ENCODE data around the gene TRAPPC10.

The TRAPPC10 gene

DNA sequence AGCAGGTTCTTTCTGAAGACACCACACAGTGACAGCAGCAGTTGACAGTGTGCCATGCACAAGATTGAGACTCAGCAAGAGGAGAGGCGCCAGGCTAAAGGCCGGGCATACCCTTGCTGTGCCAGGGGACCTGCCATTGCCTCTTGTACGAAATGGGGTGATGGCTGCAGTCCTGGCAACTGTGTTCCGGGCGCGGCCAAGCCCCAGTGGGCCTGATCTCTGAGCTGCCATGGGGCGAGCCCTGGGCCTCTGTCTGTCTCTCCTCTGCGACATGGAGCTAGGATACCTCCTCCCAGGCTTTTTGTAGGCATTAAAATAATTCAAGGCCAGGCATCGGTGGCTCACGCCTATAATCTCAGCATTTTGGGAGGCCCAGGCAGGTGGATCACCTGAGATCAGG lies 9.6 kb upstream of the TRAPPC10 start:
- no peak overlapping the region for H3K4me3 ChIP-seq (ENCODE audit: low read length)
- no peak for TF ChIP-seq ZNF274 (IDR thresholded peaks at IDR 0.05; ENCODE audit: low read depth, low read length)

DNA sequence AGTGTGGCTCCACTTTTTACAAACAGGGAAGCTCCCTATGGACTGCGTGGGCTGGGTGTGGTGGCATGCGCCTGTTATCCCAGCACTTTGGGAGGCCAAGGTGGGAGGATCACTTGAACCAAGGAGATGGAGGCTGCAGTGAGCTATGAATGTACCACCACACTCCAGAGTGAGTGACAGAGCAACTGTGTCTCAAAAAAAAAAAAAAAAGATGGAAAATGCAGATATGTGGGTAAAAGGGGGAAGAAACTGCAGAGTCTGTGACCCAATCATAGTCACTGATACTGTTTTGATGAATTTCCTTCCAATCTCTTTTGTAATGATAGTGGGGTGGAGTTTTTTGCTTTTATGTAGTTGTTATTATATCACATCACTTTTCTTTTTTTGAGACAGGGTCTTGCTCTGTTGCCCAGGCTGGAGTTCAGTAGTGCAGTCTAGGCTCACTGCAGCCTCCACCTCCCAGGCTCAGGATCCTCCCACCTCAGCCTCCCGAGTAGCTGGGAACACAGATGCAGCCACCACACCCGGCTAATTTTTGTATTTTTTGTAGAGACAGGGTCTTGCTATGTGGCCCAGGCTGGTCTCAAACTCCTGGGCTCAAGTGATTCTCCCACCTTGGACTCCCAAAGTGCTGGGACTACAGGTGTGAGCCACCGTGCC lies 8.7 kb upstream of the TRAPPC10 start:
- no peak for TF ChIP-seq ZNF274 (IDR thresholded peaks at IDR 0.05; ENCODE audit: low read depth, low read length)
- H3K4me3 ChIP-seq (ENCODE audit: low read length) = no peak overlapping the region

- H3K4me3 ChIP-seq (ENCODE audit: low read length) = no peak overlapping the region
- no peak for TF ChIP-seq ZNF274 (IDR thresholded peaks at IDR 0.05; ENCODE audit: low read depth, low read length)
These were observed 7.0 kb upstream of the TRAPPC10 start for GRCh38 chr21:44005071-44005470.

DNA sequence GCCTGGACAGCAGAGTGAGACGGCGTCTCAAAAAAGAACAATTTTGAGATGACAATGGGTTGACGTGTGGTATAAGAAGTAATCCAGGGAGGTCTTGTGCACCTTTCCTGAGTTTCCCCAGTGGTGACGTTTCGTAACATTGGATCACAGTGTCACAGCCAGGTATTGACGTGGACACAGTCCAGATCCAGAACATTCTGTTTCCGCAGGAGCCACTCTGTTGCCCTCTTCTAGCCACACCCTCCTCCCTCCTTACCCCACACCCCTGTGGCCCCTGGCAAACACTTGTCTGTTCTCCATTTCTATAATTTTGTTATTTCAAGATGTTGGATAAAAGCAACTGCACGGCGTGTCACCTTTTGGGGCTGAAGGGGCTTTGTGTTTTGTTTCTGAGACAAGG lies 6.5 kb upstream of the TRAPPC10 start:
- no peak for TF ChIP-seq ZNF274 (IDR thresholded peaks at IDR 0.05; ENCODE audit: low read depth, low read length)
- H3K4me3 ChIP-seq (ENCODE audit: low read length) = no peak overlapping the region

- H3K4me3 ChIP-seq (ENCODE audit: low read length) = no peak overlapping the region
- no peak for TF ChIP-seq ZNF274 (IDR thresholded peaks at IDR 0.05; ENCODE audit: low read depth, low read length)
These were observed 6.0 kb upstream of the TRAPPC10 start for GRCh38 chr21:44006017-44006619.

- TF ChIP-seq ZNF274 (IDR thresholded peaks at IDR 0.05; ENCODE audit: low read depth, low read length) = no peak
These were observed 5.5 kb upstream of the TRAPPC10 start for GRCh38 chr21:44006656-44007055.

GRCh38 chr21:44010429-44010828 lies 1.7 kb upstream of the TRAPPC10 start:
- no peak overlapping the region for H3K4me3 ChIP-seq (ENCODE audit: low read length)
- TF ChIP-seq ZNF274 (IDR thresholded peaks at IDR 0.05; ENCODE audit: low read depth, low read length) = no peak

More at GRCh38 chr21:44006656-44007055, 5.5 kb upstream of the TRAPPC10 start:
- no peak overlapping the region for H3K4me3 ChIP-seq (ENCODE audit: low read length)

- no peak for TF ChIP-seq ZNF274 (IDR thresholded peaks at IDR 0.05; ENCODE audit: low read depth, low read length)
- H3K4me3 ChIP-seq (ENCODE audit: low read length) = peak overlapping the region; percentile 76; the same call in 1 of the 2 replicates
These were observed 986 bp upstream of the TRAPPC10 start for GRCh38 chr21:44011123-44011522.

- peak overlapping the region; percentile 76 for H3K4me3 ChIP-seq (ENCODE audit: low read length)
- TF ChIP-seq ZNF274 (IDR thresholded peaks at IDR 0.05; ENCODE audit: low read depth, low read length) = no peak
These were observed 618 bp downstream of the TRAPPC10 start for GRCh38 chr21:44012474-44013379.

GRCh38 chr21:44013380-44014088 lies 1.4 kb downstream of the TRAPPC10 start:
- peak overlapping the region; percentile 76 for H3K4me3 ChIP-seq (ENCODE audit: low read length)
- no peak for TF ChIP-seq ZNF274 (IDR thresholded peaks at IDR 0.05; ENCODE audit: low read depth, low read length)

GRCh38 chr21:44017601-44018000 lies 5.5 kb downstream of the TRAPPC10 start:
- H3K4me3 ChIP-seq (ENCODE audit: low read length) = no peak overlapping the region
- no peak for TF ChIP-seq ZNF274 (IDR thresholded peaks at IDR 0.05; ENCODE audit: low read depth, low read length)

DNA sequence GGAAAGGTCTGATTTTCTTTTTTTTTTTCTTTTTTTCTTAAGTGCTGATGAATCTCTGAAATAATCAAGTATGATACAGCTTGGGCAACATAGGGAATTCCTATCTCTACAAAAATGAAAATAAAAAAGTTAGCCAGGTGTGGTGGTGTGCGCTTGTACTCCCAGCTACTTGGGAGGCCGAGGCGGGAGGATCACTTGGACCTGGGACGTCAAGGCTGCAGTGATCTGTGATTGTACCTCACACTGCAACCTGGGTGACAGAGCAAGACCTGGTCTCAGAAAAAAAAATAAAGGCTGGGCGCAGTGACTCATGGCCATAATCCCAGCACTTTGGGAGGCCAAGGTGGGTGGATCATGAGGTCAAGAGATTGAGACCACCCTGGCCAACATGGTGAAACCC lies 6.0 kb downstream of the TRAPPC10 start:
- no peak for TF ChIP-seq ZNF274 (IDR thresholded peaks at IDR 0.05; ENCODE audit: low read depth, low read length)
- no peak overlapping the region for H3K4me3 ChIP-seq (ENCODE audit: low read length)

- no peak overlapping the region for H3K4me3 ChIP-seq (ENCODE audit: low read length)
- no peak for TF ChIP-seq ZNF274 (IDR thresholded peaks at IDR 0.05; ENCODE audit: low read depth, low read length)
These were observed 6.9 kb downstream of the TRAPPC10 start for GRCh38 chr21:44018813-44019567.
